GM19397 (cell line): ENCODE data around the gene MEPE.
A peak's percentile ranks its signal among the peaks of the same experiment; 100 is the strongest.

Source experiments
- ATAC-seq: cut with Tn5 transposase; IDR thresholded peaks from one replicate; pipeline ENCODE4 v1.9.1; 2021; ENCODE audit warnings: mild to moderate bottlenecking, moderate library complexity; ENCODE audit not compliant: unreplicated experiment

The MEPE gene

GRCh38 chr4:87839592-87839946, 6.8 kb downstream of the MEPE start:
- no peak for ATAC-seq

GRCh38 chr4:87840149-87840548, 7.4 kb downstream of the MEPE start:
- no peak for ATAC-seq

GRCh38 chr4:87843936-87844335, 11.2 kb downstream of the MEPE start:
- ATAC-seq: no peak

DNA sequence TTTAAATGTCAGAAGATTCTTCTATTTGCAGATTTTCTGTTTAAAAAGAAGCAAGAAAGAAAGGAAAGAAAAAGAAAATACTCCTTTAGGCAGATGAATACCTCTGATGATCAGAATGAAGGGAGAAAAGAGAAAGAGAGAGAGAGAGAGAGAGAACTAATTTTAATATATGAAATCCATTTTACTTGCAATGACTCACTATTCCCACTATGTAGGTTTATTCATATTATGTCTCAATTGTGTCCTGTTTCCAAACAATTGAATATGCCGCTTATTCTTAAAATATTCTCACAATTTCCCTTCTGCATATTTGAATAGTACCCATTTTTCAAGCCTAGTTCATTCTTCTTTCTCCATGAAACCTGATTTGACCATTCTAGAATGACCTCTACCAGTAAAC, 11.7 kb downstream of the MEPE start:
- no peak for ATAC-seq

- no peak for ATAC-seq
Measured at GRCh38 chr4:87846226-87846625, 13.5 kb downstream of the MEPE start.

- peak; percentile 70 for ATAC-seq
Measured at GRCh38 chr4:87848622-87849351, 16.0 kb downstream of the MEPE start.

- no peak for ATAC-seq
Measured at GRCh38 chr4:87849612-87850011, 16.8 kb downstream of the MEPE start.

DNA sequence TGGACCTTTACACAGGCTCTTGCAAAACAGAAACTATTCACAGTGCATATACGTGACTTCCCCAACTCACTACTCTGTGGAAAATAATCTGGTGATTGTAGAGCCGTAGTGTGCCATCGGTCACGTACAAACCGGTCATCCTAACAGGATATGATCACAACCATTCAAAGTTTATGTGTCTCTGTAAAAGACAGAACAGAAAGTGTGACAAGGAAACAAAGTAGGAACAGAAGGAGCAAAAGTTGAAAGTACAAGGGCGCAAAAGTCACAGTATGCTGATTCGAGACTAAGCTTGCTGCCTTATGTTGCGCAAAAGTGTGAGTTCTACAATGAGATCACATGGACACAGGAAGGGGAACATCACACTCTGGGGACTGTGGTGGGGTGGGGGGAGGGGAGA, 18.6 kb downstream of the MEPE start:
- no peak for ATAC-seq

GRCh38 chr4:87851953-87852352, 19.2 kb downstream of the MEPE start:
- ATAC-seq: no peak

DNA sequence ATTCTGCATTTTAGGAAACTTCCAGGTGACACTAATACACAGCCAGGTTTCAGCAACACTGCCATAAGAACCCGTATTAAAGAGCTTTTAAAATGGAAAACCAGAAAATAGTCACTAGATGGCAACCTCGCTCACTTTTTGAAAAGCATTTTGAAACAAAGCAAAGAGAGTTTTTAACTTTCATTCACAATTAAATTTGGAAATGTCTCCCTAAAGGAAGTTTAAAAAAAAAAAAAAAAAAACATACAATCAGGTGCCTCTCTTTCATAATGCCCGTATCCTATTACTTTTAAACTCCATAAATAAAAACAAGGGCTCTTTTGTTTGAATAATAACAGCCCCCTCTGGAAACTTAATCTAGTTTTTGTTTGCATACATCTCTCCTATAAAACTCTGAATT, 20.3 kb downstream of the MEPE start:
- no peak for ATAC-seq

DNA sequence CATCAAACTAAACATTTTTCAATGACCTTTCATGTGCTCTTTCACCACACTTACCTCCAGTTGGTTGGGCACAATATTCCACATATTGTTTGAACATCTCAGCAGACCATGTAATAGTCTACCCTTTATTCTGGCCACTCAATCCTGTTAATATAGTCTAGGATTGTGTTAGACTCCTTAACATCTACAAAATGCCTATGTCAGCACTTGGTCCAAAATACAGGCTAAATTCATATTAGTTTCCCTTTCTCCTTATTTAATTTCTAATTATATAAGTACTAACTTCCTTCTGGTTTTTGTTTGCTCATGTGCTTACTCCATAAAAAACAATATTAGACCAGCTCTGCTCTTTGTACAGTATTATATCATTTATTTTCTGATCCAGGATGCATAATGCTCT, 21.1 kb downstream of the MEPE start:
- ATAC-seq: no peak

DNA sequence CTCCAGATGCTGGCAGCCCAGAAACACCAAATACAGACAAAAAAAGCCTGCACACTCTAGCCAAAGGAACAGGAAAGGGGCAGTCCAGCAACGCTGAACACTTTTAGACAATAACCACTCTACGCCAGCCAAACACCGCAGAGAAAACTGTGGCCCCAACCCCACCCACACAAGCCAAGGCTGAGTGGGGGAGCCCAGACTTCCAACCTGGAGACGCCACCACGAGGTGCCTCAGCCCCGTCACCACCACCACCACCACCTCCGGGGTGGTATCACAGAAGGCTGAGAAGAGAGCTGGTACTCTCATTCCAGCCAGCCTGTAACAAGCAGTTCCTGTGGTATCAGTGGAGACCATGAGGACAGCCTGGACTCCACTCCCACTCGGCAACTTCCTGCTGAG, 22.8 kb downstream of the MEPE start:
- ATAC-seq: no peak

- ATAC-seq: no peak
Measured at GRCh38 chr4:87856816-87857215, 24.0 kb downstream of the MEPE start.

- no peak for ATAC-seq
Measured at GRCh38 chr4:87857789-87858188, 25.0 kb downstream of the MEPE start.

DNA sequence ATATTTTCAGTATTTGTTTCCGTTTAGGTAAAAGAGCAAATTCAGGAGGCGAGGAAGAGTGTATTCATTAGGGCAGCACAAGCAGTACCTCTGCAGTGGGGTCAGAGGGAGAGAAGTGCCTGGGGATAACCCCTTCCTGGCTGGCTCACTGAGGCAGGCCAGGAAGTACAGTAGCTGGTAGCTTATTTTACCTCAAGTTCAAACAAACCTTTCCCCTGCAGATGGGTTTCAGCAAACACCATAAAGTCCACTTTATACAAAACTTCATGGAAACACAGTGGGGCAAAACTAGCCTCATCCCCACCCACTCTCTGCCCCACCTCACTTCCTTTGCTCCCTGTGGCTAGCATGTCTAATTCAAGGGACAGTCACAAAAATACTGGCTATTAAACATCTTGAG, 29.5 kb downstream of the MEPE start:
- ATAC-seq: no peak

GRCh38 chr4:87863486-87863885, 30.7 kb downstream of the MEPE start:
- ATAC-seq: no peak

DNA sequence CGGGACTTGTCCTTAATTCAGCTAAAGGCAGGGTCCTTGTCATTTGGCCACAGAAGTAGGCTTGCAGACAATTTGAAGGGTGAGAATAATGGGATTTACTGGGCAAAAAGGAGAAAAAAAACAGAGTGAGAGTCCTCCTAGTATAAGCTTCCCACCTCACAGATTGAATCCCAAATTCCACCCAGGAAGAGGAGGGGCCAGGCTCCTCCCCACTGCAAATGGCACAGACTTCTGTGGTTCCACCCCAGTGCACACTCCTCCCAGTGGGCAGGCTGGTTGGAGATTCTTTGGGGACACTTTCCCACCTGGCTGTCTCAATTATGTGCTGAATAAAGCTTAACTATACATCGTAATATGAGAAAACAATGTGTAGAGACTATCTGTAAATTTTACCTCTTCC, 31.6 kb downstream of the MEPE start:
- no peak for ATAC-seq

DNA sequence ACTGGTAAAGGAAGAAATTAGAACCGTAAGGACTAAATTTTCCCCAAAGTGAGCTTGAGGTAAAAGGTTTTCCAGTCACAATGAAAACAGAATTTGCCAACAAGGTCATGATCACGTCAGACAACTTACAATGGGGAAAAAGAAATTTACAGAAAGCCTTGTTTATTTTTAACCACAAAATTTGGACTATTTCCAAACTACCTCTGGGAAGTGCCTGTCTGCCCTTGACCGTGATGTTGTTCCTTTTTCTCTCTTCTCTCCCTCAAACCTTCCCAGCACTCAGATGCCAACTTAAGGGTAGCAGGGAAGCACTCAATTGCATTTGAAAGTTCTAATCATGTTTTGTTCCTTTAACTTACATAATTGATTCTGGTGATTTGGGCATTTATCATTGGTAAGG, 32.5 kb downstream of the MEPE start:
- ATAC-seq: no peak

DNA sequence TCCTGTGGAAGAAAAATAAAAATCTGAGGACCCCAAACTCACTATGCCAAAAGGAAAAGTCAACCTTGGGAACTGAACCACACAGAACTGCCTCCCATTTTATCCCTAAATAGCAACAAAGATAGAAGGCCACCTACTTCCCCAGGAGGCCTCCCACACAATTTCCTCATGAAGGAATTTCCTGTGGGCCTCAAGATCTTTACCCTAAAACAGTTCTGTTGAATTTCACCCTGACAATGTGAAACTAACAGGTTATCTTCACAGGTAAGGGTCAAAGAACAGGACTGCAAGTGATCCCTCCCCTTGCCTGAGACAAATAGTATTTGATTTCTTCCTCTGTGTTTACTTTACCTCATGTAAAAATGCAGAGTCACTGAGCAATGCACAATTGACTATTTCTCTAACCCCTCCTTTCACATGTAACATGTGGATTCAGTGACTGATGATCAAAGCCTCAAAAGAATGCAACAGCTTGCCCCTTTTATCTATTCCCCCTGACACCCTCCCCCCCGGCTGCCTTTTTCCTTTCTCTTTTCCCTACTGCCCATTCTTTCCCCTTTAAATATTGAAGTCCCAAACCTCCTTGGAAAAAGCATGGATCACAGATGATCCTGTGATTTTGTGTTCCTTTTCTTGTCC, 33.3 kb downstream of the MEPE start:
- no peak for ATAC-seq

- no peak for ATAC-seq
Measured at GRCh38 chr4:87868522-87868921, 35.8 kb downstream of the MEPE start.

- ATAC-seq: no peak
Measured at GRCh38 chr4:87872028-87872427, 39.3 kb downstream of the MEPE start.

GRCh38 chr4:87875191-87875590, 42.4 kb downstream of the MEPE start:
- no peak for ATAC-seq

DNA sequence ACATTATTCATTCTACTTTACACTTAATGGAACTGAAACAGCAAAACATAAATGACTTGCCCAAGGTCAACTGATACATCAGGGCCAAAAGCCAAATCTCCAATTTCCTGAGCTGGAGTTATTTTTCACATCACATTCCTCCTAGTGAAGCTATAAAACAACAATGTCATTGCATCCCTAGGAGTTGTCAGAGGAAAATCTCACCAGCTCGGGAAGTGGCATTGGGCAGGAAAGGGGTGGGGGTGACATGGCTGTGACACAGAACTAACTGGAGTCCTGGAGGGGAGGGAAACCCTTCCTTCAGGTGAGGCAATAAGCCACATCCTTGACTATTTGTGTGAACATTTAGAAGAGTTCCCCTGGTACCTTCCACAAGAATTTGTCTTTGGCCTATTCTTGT, 47.3 kb downstream of the MEPE start:
- no peak for ATAC-seq
